Astrocyte (in vitro differentiated cells and primary cell): ENCODE measurements around the gene ANKHD1.

ENCODE experiments used
- EZH2 ChIP-seq: IDR thresholded peaks from 2 replicates; pipeline ENCODE4 v1.6.1; 2012; ENCODE audit warnings: mild to moderate bottlenecking, low read length, inconsistent platforms; ENCODE audit not compliant: insufficient read depth
- TF ChIP-seq, protein P1 (sequence below): IDR thresholded peaks from 2 replicates; pipeline ENCODE4 v1.5.1; 2011; ENCODE audit warnings: low read depth, mild to moderate bottlenecking, inconsistent platforms, low read length, moderate library complexity; ENCODE audit not compliant: insufficient read depth

DNA sequence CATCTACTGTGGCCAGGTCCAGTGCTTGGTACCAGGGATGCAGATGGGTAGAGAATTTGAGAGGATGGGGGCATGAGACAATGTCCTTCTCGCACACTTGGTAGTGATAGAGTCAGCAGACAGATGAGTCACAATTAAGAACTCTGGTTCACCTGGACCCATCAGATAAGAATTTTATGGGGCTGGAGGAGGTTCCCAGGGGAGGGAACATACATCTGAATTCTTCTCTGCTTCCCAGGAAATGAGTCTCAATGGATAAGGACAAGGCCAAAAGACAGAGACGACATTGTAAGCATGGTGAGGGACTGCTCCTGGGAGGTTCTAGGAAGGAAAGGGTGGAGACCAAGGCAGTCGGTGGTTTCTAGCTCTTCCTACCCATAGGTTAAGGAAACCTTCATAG, 36.4 kb upstream of the ANKHD1 start:
- TF ChIP-seq, protein P1, sequence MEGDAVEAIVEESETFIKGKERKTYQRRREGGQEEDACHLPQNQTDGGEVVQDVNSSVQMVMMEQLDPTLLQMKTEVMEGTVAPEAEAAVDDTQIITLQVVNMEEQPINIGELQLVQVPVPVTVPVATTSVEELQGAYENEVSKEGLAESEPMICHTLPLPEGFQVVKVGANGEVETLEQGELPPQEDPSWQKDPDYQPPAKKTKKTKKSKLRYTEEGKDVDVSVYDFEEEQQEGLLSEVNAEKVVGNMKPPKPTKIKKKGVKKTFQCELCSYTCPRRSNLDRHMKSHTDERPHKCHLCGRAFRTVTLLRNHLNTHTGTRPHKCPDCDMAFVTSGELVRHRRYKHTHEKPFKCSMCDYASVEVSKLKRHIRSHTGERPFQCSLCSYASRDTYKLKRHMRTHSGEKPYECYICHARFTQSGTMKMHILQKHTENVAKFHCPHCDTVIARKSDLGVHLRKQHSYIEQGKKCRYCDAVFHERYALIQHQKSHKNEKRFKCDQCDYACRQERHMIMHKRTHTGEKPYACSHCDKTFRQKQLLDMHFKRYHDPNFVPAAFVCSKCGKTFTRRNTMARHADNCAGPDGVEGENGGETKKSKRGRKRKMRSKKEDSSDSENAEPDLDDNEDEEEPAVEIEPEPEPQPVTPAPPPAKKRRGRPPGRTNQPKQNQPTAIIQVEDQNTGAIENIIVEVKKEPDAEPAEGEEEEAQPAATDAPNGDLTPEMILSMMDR: no peak
- no peak for TF ChIP-seq EZH2
